Inflammatory macrophage treated with lipopolysaccharide for 4 hours (primary cell): ENCODE data around the gene MBOAT2.
"Not testable (repeated sequence)": the region's sequence is repeated elsewhere in the genome, so short reads cannot be mapped to it uniquely, and the experiment has no call there.

Experiments used
- DNase-seq: peaks from one replicate; pipeline ENCODE4 v3.0.0-alpha.2; 2020

The MBOAT2 gene

GRCh38 chr2:8987410-8987809 is 16.1 kb downstream of the MBOAT2 start:
- DNase-seq, result no peak

- no peak for DNase-seq
Measured at GRCh38 chr2:8986327-8986976, 17.0 kb downstream of the MBOAT2 start.

GRCh38 chr2:8985561-8986326 is 17.7 kb downstream of the MBOAT2 start:
- no peak for DNase-seq

- peak; percentile 81 for DNase-seq
Measured at GRCh38 chr2:8984855-8985254, 18.6 kb downstream of the MBOAT2 start.

- peak; percentile 65 for DNase-seq
Measured at GRCh38 chr2:8984157-8984556, 19.3 kb downstream of the MBOAT2 start.

- no peak for DNase-seq
Measured at GRCh38 chr2:8983571-8983970, 19.9 kb downstream of the MBOAT2 start.

GRCh38 chr2:8981876-8982275 is 21.6 kb downstream of the MBOAT2 start:
- DNase-seq, result no peak

GRCh38 chr2:8980096-8980495 is 23.4 kb downstream of the MBOAT2 start:
- no peak for DNase-seq

GRCh38 chr2:8977758-8978157 is 25.7 kb downstream of the MBOAT2 start:
- DNase-seq, result no peak

GRCh38 chr2:8976442-8977259 is 26.8 kb downstream of the MBOAT2 start:
- DNase-seq, result no peak

GRCh38 chr2:8974016-8974415 is 29.5 kb downstream of the MBOAT2 start:
- DNase-seq, result no peak

- not testable (repeated sequence) for DNase-seq
Measured at GRCh38 chr2:8973017-8973416, 30.5 kb downstream of the MBOAT2 start.

- DNase-seq, result not testable (repeated sequence)
Measured at GRCh38 chr2:8972535-8972934, 30.9 kb downstream of the MBOAT2 start.

GRCh38 chr2:8969348-8969747 is 34.1 kb downstream of the MBOAT2 start:
- DNase-seq, result not testable (repeated sequence)

GRCh38 chr2:8966123-8966908 is 37.2 kb downstream of the MBOAT2 start:
- DNase-seq, result no peak

- no peak for DNase-seq
Measured at GRCh38 chr2:8965216-8965969, 38.1 kb downstream of the MBOAT2 start.

- no peak for DNase-seq
Measured at GRCh38 chr2:8962890-8963289, 40.6 kb downstream of the MBOAT2 start.

GRCh38 chr2:8957628-8958027 is 45.9 kb downstream of the MBOAT2 start:
- peak; percentile 45 for DNase-seq

GRCh38 chr2:8956774-8957173 is 46.7 kb downstream of the MBOAT2 start:
- DNase-seq, result no peak

GRCh38 chr2:8954990-8955389 is 48.5 kb downstream of the MBOAT2 start:
- DNase-seq, result no peak

GRCh38 chr2:8953525-8953924 is 50.0 kb downstream of the MBOAT2 start:
- DNase-seq, result no peak

- DNase-seq, result no peak
Measured at GRCh38 chr2:8939486-8940114, 63.9 kb downstream of the MBOAT2 start.
